HFF-Myc (cell line): ENCODE measurements around the gene CDC73.

Experiments
- DNase-seq: peaks from one replicate; pipeline ENCODE4 v3.0.0-alpha.2; 2011; ENCODE audit warnings: low read depth; ENCODE audit errors: extremely low read depth
- H3K4me3 ChIP-seq: replicated peaks from 2 replicates; pipeline ENCODE4 v1.5.1; 2011; ENCODE audit warnings: low read depth, mild to moderate bottlenecking, control low read depth, low read length
- TF ChIP-seq, protein P1 (sequence below): IDR thresholded peaks from 2 replicates; pipeline ENCODE4 v1.5.1; 2012; ENCODE audit warnings: mild to moderate bottlenecking, low read depth, low read length, control low read depth; ENCODE audit errors: missing control alignments

Gene CDC73

DNA sequence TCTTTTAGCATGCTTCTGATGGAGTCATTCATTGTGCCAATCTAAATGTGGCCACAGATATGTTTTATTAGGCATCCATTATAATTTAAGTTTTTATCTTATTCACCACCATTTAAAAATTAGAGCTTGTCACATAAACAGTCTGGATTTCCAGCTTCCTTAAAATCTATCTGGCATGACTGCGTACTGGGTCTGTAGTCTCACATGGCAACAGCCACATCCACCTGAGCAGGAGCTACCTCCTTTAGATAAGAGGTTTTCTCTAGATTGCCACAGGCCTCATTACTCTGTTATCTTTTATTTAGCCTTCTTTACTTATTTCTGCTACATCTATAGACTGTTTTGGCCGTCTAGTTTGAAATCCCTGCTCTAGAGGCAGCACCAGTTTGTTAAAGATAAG, 35.5 kb downstream of the CDC73 start:
- DNase-seq, result no peak
- TF ChIP-seq, protein P1, sequence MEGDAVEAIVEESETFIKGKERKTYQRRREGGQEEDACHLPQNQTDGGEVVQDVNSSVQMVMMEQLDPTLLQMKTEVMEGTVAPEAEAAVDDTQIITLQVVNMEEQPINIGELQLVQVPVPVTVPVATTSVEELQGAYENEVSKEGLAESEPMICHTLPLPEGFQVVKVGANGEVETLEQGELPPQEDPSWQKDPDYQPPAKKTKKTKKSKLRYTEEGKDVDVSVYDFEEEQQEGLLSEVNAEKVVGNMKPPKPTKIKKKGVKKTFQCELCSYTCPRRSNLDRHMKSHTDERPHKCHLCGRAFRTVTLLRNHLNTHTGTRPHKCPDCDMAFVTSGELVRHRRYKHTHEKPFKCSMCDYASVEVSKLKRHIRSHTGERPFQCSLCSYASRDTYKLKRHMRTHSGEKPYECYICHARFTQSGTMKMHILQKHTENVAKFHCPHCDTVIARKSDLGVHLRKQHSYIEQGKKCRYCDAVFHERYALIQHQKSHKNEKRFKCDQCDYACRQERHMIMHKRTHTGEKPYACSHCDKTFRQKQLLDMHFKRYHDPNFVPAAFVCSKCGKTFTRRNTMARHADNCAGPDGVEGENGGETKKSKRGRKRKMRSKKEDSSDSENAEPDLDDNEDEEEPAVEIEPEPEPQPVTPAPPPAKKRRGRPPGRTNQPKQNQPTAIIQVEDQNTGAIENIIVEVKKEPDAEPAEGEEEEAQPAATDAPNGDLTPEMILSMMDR, result no peak
- H3K4me3 ChIP-seq, result no peak overlapping the region

DNA sequence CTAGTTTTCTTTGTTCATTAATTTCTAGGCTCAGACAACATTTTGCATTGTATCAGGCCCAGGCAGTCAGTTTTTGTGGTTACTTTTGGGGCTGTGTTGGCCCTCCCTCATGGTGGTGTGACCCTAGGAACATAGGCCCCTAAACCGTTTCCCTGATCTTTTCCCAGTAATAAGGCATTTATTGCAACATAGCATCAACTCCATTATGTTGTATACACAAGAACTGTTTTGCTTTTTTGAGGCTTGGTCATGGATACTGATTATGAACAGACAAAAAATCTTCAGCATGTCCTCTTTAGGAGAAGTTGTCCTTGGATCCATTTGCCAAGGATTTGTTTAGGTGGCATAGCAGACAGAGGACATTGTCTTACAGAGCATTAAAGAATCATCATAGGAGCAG, 54.3 kb downstream of the CDC73 start:
- DNase-seq, result no peak
- TF ChIP-seq, protein P1, result no peak
- H3K4me3 ChIP-seq, result no peak overlapping the region

DNA sequence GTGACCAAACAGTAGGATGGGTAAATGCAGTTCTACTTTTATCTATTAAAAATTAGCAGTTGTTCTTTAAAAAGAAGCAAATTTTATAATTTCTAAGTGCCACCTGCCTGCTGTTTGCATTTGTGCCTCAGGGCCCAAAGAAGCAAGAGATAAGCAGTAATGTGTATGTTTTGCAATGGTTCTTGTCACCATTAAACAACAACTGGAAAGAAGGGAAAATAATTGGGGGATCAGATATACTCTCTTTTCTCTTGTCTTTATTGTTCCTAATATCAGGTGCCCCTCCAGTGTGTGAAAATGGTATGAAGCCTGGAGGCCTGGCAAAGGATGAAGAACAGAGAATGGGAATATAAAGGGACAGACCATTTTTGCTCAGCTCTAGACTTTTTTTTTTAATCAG, 55.0 kb downstream of the CDC73 start:
- no peak for DNase-seq
- H3K4me3 ChIP-seq, result no peak overlapping the region
- TF ChIP-seq, protein P1, result no peak

DNA sequence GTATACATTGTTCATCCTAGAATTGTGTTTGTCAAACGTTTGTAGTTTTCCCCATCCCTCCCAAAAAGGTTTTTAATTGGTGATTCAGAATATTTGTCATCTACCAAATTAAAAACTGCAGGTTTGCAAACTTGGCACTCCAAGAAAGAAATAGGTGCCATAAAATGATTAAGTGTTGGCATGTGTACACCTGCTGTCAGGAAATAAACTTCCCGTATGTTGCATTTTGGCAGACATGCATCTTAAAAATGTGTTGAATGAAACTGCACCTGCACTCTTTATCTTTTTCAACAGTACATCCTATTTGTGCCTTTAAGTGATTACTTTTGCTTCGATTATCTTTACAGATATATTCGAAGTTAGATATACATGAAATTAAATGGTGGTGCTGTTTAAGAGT, 57.3 kb downstream of the CDC73 start:
- H3K4me3 ChIP-seq, result no peak overlapping the region
- TF ChIP-seq, protein P1, result no peak
- no peak for DNase-seq

DNA sequence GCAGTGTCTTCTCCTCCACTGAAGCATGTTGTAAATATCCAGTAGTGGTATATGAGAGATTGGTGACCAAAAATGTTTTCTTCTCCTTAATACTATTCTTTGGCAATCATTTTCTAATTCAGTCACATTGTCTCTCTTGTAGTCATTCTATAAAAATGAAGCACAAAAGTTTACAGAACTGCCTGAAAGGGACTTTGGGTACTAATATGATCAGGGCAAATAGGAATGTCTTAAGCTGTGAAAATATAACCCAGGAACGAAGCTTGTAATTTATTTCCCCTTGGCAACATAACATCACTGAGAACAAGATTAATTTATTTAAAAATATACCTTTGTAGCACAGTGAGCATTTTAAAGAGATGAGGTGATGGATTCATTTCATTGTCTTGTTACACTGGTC, 59.7 kb downstream of the CDC73 start:
- TF ChIP-seq, protein P1, result no peak
- H3K4me3 ChIP-seq, result no peak overlapping the region
- no peak for DNase-seq

DNA sequence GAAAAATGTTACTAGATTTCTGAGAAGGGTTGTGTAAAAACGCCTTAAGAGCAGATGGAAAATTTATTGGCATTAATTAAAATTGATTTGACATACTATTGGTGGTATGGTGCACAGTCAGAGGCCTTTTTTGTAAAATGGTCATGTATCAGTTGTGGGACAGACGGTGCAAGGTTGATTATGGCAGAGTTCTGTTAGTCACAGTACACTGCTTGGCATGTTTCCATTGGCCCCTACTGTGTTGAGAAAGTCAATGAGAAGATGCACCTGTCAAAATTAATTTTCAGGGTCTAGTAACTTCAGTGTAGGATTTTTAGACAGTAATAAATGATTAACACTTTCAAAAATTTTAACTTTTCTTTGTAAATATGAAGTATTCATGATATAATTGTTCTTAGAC, 60.2 kb downstream of the CDC73 start:
- TF ChIP-seq, protein P1, result no peak
- no peak for DNase-seq
- H3K4me3 ChIP-seq, result no peak overlapping the region

DNA sequence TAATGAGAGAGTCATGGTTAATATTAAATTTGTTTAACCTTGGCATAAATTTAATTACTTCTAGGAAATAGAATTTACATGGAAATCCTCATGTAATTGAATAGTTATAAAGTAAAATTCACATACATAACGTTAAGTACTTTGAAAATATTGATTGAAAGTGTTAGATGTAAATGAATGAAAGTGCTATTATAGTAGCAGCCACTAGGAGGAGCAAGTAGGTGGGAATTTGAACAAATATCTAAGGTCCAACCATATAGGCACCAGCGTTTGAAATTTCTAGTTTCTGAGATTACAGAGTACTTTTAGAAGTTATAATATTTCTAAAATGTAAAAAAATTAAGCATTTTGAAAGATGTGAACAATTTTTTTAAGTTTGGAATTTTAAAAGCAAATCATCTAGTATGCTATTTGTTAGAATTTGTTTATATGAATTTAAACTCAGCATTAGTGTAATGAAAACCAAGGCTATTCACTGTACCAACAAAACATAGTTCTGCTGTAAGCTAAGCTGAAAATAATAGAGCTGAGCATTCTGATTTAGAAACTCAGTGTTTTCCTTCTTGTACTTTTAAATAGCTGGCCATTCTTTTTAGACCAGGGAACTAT, 61.3 kb downstream of the CDC73 start:
- TF ChIP-seq, protein P1, result peak; percentile 60
- no peak overlapping the region for H3K4me3 ChIP-seq
- DNase-seq, result peak; percentile 38
